ENCODE data around the gene DBF4B.

The DBF4B gene

DNA sequence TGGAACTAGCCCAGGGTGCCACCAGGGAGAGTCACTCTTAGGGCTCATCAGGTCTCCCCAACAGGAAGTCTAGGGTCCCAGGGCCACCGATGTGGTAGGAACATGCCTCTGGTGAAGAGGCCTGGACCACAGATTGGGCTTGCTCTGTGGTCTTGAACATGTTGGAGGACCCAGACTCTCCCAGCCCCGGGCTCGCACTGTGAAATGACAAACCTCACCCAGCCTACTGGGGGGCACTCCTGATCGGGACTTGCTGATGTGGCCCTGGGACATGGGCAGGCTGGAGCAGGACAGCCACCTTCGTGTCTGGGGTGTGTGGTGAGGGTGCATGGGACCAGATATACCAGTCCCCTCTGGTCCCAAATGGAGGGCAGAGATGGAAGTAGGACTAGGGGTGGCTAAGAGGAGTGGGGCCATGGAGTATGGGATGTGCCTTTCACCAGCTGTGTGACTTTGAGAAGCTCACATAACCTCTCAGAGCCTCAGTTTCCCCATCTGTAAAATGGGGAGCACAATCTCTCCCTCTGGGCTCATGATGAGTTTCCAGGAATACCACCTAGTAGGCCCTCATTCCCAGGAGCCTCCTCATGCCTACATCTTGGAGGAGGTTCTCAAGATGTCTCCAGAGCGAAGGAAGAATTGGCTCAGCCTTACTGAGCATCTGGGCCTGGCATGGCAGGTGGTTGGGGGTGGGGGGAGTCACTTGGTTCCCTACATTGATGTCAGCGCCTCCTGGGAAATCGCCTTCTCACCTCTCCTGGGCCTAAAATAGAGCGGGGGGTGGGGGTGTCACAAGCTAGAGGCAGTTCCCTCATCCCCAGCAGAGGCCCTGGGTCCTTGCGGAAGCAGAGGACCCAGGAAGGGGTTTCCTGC lies 48.8 kb downstream of the DBF4B start:
- no peak for TF ChIP-seq CTCF (IDR thresholded peaks at IDR 0.05; ENCODE audit: insufficient read depth, low read depth, low read length, missing control alignments)
- no peak for DNase-seq (ENCODE audit: low read depth)
- H3K4me3 ChIP-seq (ENCODE audit: low read length): no peak overlapping the region

DNA sequence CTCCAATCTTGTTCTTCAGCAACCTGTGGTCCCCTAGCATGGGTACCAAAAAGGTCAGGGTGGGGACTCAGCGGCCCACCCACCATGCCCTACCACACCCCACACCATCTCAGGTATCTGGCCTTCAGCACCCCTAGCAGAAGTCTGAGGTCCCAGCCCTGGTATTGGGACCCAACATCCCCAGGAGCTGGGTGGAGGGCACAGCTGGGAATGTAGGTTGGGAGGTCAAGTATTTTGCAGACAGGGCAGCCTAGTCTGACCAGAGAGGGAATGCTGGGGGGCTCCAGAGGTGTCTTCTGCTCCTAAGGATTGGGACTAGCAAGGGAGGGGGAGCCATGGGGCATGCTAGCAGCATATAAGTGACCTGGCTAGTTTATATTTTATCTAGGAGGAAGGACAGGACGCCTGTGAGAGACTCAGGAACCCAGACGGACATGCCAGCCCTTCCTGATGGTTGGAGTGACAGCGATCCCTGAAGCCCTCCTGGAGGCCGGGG lies 49.5 kb downstream of the DBF4B start:
- TF ChIP-seq CTCF (IDR thresholded peaks at IDR 0.05; ENCODE audit: insufficient read depth, low read depth, low read length, missing control alignments): no peak
- no peak overlapping the region for H3K4me3 ChIP-seq (ENCODE audit: low read length)
- no peak for DNase-seq (ENCODE audit: low read depth)

DNA sequence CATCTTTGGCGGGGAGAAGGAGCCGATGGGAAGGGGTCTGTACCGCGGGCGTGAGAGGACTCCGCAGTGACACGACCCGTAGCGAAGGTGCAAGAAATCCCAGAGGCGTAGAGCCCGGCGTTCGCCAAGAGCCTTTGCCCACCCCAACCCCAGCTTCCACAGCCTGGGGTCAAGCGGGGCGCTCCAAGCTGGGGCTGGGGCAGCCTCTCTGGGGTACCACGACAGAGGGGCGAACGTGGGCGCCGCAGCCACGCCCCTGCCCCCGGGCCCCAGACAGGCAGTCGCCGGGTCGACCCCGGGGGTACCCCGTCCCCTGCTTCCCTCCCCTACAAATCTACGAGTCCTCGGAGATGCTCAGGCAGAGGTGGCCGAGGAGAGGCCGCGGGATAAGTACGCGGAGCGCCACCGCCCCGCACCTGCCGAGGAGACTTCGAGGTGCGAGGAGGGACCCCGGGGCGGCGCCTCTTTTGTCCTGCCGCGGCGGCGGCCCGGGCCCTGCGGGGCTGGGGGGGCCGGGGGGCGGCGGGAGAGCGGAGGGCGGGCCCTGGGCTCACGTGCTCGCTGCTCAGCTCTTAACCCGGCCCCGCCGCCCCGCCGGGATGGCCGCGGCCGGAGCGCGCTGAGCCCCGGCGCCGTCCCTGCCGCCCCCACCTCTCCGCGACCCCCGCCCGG lies 50.1 kb downstream of the DBF4B start, which contains the start of gene ADAM11:
Gene ADAM11, plus strand, starts transcription at position 575 of the 672 bp plus-strand sequence. CDS start 212 bp downstream, outside the sequence.
- no peak for DNase-seq (ENCODE audit: low read depth)
- no peak within 1 kb of the TSS for H3K4me3 ChIP-seq (ENCODE audit: low read length)

GRCh38 chr17:44759086-44759915 lies 50.8 kb downstream of the DBF4B start:
- no peak for TF ChIP-seq CTCF (IDR thresholded peaks at IDR 0.05; ENCODE audit: insufficient read depth, low read depth, low read length, missing control alignments)
- DNase-seq (ENCODE audit: low read depth): no peak
- no peak overlapping the region for H3K4me3 ChIP-seq (ENCODE audit: low read length)

More for the DNA sequence above, 50.1 kb downstream of the DBF4B start, which contains the start of gene ADAM11:
- no peak for TF ChIP-seq CTCF (IDR thresholded peaks at IDR 0.05; ENCODE audit: insufficient read depth, low read depth, low read length, missing control alignments)

DNA sequence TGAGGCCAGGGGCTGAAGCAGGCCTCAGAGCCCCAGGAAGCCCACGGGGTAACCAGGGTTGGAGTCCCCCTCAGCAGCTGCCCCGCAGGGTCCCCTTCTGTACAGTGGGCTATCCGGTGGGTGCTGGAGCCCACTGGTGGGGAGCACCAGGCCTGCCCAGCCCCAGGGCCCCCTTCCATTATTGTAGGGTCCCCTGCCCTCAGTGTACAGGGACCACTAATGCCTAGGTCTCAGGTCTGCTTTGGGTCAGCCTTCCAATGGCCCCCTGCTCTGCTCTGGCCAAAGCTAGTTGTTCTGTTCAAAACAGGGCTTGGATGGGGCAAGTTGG lies 51.4 kb downstream of the DBF4B start:
- H3K4me3 ChIP-seq (ENCODE audit: low read length): no peak overlapping the region
- TF ChIP-seq CTCF (IDR thresholded peaks at IDR 0.05; ENCODE audit: insufficient read depth, low read depth, low read length, missing control alignments): no peak
- DNase-seq (ENCODE audit: low read depth): no peak

DNA sequence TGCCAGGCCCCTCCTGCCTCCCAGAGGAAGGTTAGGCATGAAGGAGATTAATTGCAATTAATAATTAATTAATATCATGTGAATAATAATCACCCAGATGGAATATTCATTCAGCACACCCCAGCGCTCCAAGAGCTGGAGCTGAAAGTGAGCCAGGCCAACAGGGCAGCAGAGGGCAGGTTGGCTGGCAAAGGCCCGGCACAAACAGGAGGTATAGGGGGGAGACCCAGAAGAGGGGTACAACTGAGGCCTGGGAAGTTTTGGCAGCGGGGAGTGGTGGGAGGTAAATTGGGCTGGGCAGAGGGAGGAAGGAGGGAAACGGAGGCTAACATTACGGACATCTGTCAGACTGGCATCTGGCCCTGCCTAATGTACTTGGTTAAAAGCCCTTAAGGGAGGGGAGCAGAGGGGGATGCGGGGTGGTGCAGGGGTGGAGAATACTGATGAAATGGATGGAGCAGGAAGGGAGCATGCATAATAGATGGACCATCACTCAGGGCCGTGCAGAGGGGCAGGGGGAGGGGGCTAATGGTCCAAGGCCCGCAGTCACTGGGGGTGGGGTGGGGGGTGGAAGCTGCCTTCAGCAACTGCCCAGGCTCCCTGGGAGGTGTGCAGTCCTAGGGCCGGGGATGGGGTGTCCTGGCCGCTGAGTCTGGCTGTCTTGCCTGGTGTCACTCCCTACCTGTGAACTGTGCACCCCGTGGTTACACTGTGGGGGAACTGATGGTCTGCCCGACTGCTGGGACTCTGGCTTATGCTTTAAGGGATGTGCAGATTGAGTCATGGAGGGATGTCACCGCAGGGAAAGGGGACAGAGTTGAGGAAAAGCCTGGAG lies 52.2 kb downstream of the DBF4B start:
- no peak overlapping the region for H3K4me3 ChIP-seq (ENCODE audit: low read length)
- DNase-seq (ENCODE audit: low read depth): no peak
- TF ChIP-seq CTCF (IDR thresholded peaks at IDR 0.05; ENCODE audit: insufficient read depth, low read depth, low read length, missing control alignments): no peak
